ENCODE results near the gene KNL1.
"Not testable (repeated sequence)": the region's sequence is repeated elsewhere in the genome, so short reads cannot be mapped to it uniquely, and the experiment has no call there.

DNA sequence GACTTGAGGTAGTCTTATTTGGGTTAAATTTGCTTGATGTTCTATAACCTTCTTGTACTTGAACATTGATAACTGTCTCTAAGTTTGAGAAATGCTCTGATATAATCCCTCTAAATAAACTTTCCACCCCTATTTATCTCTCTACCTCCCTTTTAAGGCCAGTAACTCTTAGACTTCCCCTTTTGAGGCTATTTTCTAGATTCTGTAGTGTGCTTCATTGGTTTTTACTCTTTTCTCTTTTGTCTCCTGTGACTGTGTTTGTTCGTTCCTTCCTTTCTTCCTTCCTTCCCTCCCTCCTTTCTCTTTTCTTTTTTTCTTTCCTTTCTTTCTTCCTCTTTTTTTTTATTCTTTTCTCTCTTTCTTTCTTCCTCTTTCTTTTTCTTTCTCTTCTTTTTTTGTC, 86.9 kb downstream of the KNL1 start:
- TF ChIP-seq CTCF (conservative IDR thresholded peaks at IDR 0.05; ENCODE audit: low read depth, low read length); EZH2 (IDR thresholded peaks at IDR 0.05; ENCODE audit: borderline replicate concordance, low read depth, low read length, poor library complexity, severe bottlenecking): not testable (repeated sequence)
